DOHH2 (cell line): Measurements from ENCODE around the gene GPC6.

Experiments used
- H3F3A ChIP-seq: fragments of 200-600 bp; sonication (generic), shearing (Covaris generic); 2 replicates; pipeline ENCODE4 v1.6.0; 2016; ENCODE audit warnings: antibody characterized with exemption, mild to moderate bottlenecking; ENCODE audit not compliant: control insufficient read depth, insufficient read depth
- H3K27ac ChIP-seq: fragments of 200-600 bp; sonication (generic); 2 replicates; pipeline ENCODE4 v1.5.1; 2014; ENCODE audit warnings: low read depth, mild to moderate bottlenecking, low read length, moderate library complexity
- H3K27me3 ChIP-seq: fragments of 200-600 bp; sonication (generic); 2 replicates; pipeline ENCODE4 v1.6.1; 2014; ENCODE audit warnings: mild to moderate bottlenecking, low read length, mixed read lengths; ENCODE audit not compliant: control insufficient read depth
- H3K36me3 ChIP-seq: fragments of 200-600 bp; sonication (generic); 2 replicates; pipeline ENCODE4 v1.6.1; 2014; ENCODE audit warnings: mild to moderate bottlenecking, low read length, moderate library complexity, mixed read lengths; ENCODE audit not compliant: control insufficient read depth
- H3K4me1 ChIP-seq: fragments of 200-600 bp; sonication (generic); 2 replicates; pipeline ENCODE4 v1.6.1; 2014; ENCODE audit warnings: mild to moderate bottlenecking, low read length, mixed read lengths; ENCODE audit not compliant: control insufficient read depth
- H3K4me2 ChIP-seq: fragments of 200-600 bp; sonication (generic); 2 replicates; pipeline ENCODE4 v1.6.0; 2014; ENCODE audit warnings: mild to moderate bottlenecking, low read length, moderate library complexity
- H3K4me3 ChIP-seq: fragments of 200-600 bp; sonication (generic); 2 replicates; pipeline ENCODE4 v1.5.1; 2014; ENCODE audit warnings: mild to moderate bottlenecking, low read length, mixed read lengths
- H3K79me2 ChIP-seq: fragments of 200-600 bp; sonication (generic); 2 replicates; pipeline ENCODE4 v1.6.1; 2014; ENCODE audit warnings: mild to moderate bottlenecking, low read length, mixed read lengths; ENCODE audit not compliant: control insufficient read depth
- H3K9me2 ChIP-seq: fragments of 200-600 bp; sonication (generic); replicated peaks from 2 replicates; pipeline ENCODE4 v1.6.1; 2014; ENCODE audit warnings: mild to moderate bottlenecking, low read length, mixed read lengths; ENCODE audit not compliant: control insufficient read depth
- H3K9me3 ChIP-seq: fragments of 200-600 bp; sonication (generic); 2 replicates; pipeline ENCODE4 v1.6.1; 2014; ENCODE audit warnings: antibody characterized with exemption, low read length, mixed read lengths; ENCODE audit not compliant: control insufficient read depth, insufficient read depth
- H4K20me1 ChIP-seq: fragments of 200-600 bp; sonication (generic); 2 replicates; pipeline ENCODE4 v1.6.0; 2014; ENCODE audit warnings: low read depth, mild to moderate bottlenecking, antibody characterized with exemption, low read length, moderate library complexity; ENCODE audit not compliant: control insufficient read depth, insufficient read depth
- CTCF ChIP-seq: fragments of 200-600 bp; sonication (generic); IDR thresholded peaks from one replicate; pipeline ENCODE4 v1.5.1; 2014; ENCODE audit warnings: antibody characterized with exemption, mild to moderate bottlenecking, low read depth, low read length; ENCODE audit not compliant: poor library complexity, severe bottlenecking
- EZH2phosphoT487 ChIP-seq: fragments of 200-600 bp; sonication (generic); IDR thresholded peaks from 2 replicates; pipeline ENCODE4 v1.6.1; 2017; ENCODE audit warnings: borderline replicate concordance, mild to moderate bottlenecking, antibody characterized with exemption, low read length, moderate library complexity, mixed read lengths

The GPC6 gene

GRCh38 chr13:93254775-93255174, 28.2 kb downstream of the GPC6 start:
- no peaks in the 10 kb centered on the region for H3K79me2 ChIP-seq
- no peaks in the 10 kb centered on the region for H3F3A ChIP-seq
- H3K27me3 ChIP-seq = no peaks in the 10 kb centered on the region
- H4K20me1 ChIP-seq = no peaks in the 10 kb centered on the region
- H3K4me2 ChIP-seq = no peak overlapping the region
- no peaks in the 10 kb centered on the region for H3K36me3 ChIP-seq
- TF ChIP-seq EZH2phosphoT487 = no peak
- no peak for TF ChIP-seq CTCF
- H3K4me1 ChIP-seq = no peaks in the 10 kb centered on the region
- no peaks in the 10 kb centered on the region for H3K9me3 ChIP-seq
- H3K27ac ChIP-seq = no peak overlapping the region
- no peaks in the 10 kb centered on the region for H3K9me2 ChIP-seq
- H3K4me3 ChIP-seq = no peak overlapping the region

- Histone ChIP-seq H3K4me1 (no peaks in the 10 kb centered on the region), H3K27me3 (no peaks in the 10 kb centered on the region), H3K4me2 (no peak overlapping the region), H4K20me1 (no peaks in the 10 kb centered on the region), H3K9me2 (no peaks in the 10 kb centered on the region), H3K36me3 (no peaks in the 10 kb centered on the region), H3K27ac (no peak overlapping the region), H3F3A (no peaks in the 10 kb centered on the region), H3K79me2 (no peaks in the 10 kb centered on the region), H3K4me3 (no peak overlapping the region), H3K9me3 (no peaks in the 10 kb centered on the region)
- no peak for TF ChIP-seq EZH2phosphoT487
- no peak for TF ChIP-seq CTCF
Observed at GRCh38 chr13:93256998-93257397, 30.4 kb downstream of the GPC6 start.

GRCh38 chr13:93259527-93260080, 33.0 kb downstream of the GPC6 start:
- Histone ChIP-seq H3K27me3 (no peaks in the 10 kb centered on the region), H3K27ac (no peak overlapping the region), H4K20me1 (no peaks in the 10 kb centered on the region), H3K36me3 (no peaks in the 10 kb centered on the region), H3K9me2 (no peaks in the 10 kb centered on the region), H3K4me3 (no peak overlapping the region), H3K4me1 (no peaks in the 10 kb centered on the region), H3F3A (no peaks in the 10 kb centered on the region), H3K79me2 (no peaks in the 10 kb centered on the region), H3K4me2 (no peak overlapping the region), H3K9me3 (no peaks in the 10 kb centered on the region)
- TF ChIP-seq CTCF = no peak
- TF ChIP-seq EZH2phosphoT487 = no peak
